HG03196 (cell line): ENCODE measurements around the gene FOXL3.
"Not testable (repeated sequence)": the region's sequence is repeated elsewhere in the genome, so short reads cannot be mapped to it uniquely, and the experiment has no call there.

Source experiments
- ATAC-seq: cut with Tn5 transposase; IDR thresholded peaks from one replicate; pipeline ENCODE4 v1.9.1; 2021; ENCODE audit not compliant: unreplicated experiment

The FOXL3 gene

GRCh38 chr7:335358-336148 lies 45.6 kb downstream of the FOXL3 start:
- ATAC-seq, result no peak

- not testable (repeated sequence) for ATAC-seq
Measured at GRCh38 chr7:336149-336533, 46.2 kb downstream of the FOXL3 start.

- no peak for ATAC-seq
Measured at GRCh38 chr7:336810-337566, 47.0 kb downstream of the FOXL3 start.

- ATAC-seq, result no peak
Measured at GRCh38 chr7:337567-337951, 47.6 kb downstream of the FOXL3 start.

- no peak for ATAC-seq
Measured at GRCh38 chr7:338295-339061, 48.5 kb downstream of the FOXL3 start.

GRCh38 chr7:339062-339342 lies 49.0 kb downstream of the FOXL3 start:
- no peak for ATAC-seq

- no peak for ATAC-seq
Measured at GRCh38 chr7:339696-340095, 49.7 kb downstream of the FOXL3 start.

GRCh38 chr7:340200-340937 lies 50.4 kb downstream of the FOXL3 start:
- ATAC-seq, result no peak
